Gastrocnemius medialis (tissue), 4 donors: Measurements from ENCODE around the gene NDUFB5. TPM values are rescaled to one million over a fixed set of nuclear protein-coding genes. Genes with fewer than 3 reads are reported as not detected.
A peak's percentile ranks its signal among the peaks of the same experiment; 100 is the strongest.

Source experiments
- ATAC-seq, 2 donors: fragments of 150-250 bp; one replicate each; pipeline ENCODE4 v1.9.1; 2016
- DNase-seq, 2 donors: peaks; one replicate each; pipeline ENCODE4 v3.0.0-alpha.2; 2019
- H3K27ac ChIP-seq, 4 donors: fragments of 200-600 bp; sonication (generic); 1 replicate in 1 of 4; 2 replicates in 3 of 4; pipeline ENCODE4 v1.5.1; 2016 to 2018; ENCODE audit warnings: mild to moderate bottlenecking in 2 of 4, moderate library complexity in 1 of 4
- H3K27me3 ChIP-seq, 3 donors: fragments of 200-600 bp; sonication (generic) in 2 of 3; 1 replicate in 1 of 3; 2 replicates in 2 of 3; pipeline versions ENCODE4 v1.5.1 to v1.6.0; 2016 to 2019; ENCODE audit warnings: mild to moderate bottlenecking in 1 of 3, moderate library complexity in 1 of 3
- H3K36me3 ChIP-seq, 2 donors: fragments of 200-600 bp; sonication (generic) in 1 of 2; one replicate each; pipeline ENCODE4 v1.5.1; 2017 to 2018
- H3K4me1 ChIP-seq, 2 donors: fragments of 200-600 bp; sonication (generic) in 1 of 2; one replicate each; pipeline ENCODE4 v1.5.1; 2016 to 2017; ENCODE audit warnings: mild to moderate bottlenecking in 2 of 2
- H3K4me3 ChIP-seq, 4 donors: fragments of 200-600 bp; sonication (generic) in 3 of 4; 1 replicate in 1 of 4; 2 replicates in 3 of 4; pipeline ENCODE4 v1.5.1; 2016 to 2019; ENCODE audit warnings: mild to moderate bottlenecking in 2 of 4
- H3K9me3 ChIP-seq, 3 donors: fragments of 200-600 bp; sonication (generic) in 2 of 3; 1 replicate in 1 of 3; 2 replicates in 2 of 3; pipeline ENCODE4 v1.5.1; 2016 to 2019
- POLR2A ChIP-seq, 2 donors: fragments of 450-650 bp; IDR thresholded peaks; one replicate each; pipeline ENCODE4 v1.6.1; 2017; ENCODE audit warnings: antibody characterized with exemption in 2 of 2, mild to moderate bottlenecking in 2 of 2, moderate library complexity in 2 of 2
- in situ Hi-C, 4 donors: fragments of 200-750 bp; cut with MboI; loops; one replicate each; pipeline versions ENCODE4 v1.15.0 to v1.8.0; 2017; ENCODE audit warnings: low sequenced_read_pairs in 4 of 4
- intact Hi-C: fragments of 100-400 bp; cut with DNase I; formaldehyde crosslinking; loops from one replicate; pipeline ENCODE4 v1.15.1; 2023; ENCODE audit warnings: low total_unique reads
- total RNA-seq, 4 donors: library from RNA; depleted of rRNA; stranded (reverse); fragments of >200 nt; gene quantifications; one replicate each; pipeline versions ENCODE4 v1.1.0 to v1.2.3, GENCODE V29; 2016
- TF ChIP-seq, protein P1 (sequence below), 5 experiments: fragments of 450-650 bp in 3 of 5; fragments of 200-600 bp in 2 of 5; sonication (generic) in 2 of 5; IDR thresholded peaks in 4 of 5; conservative IDR thresholded peaks in 1 of 5; 1 replicate in 4 of 5; 2 replicates in 1 of 5; pipeline ENCODE4 v1.5.1; 2016 to 2019; ENCODE audit warnings: antibody characterized with exemption in 5 of 5, mild to moderate bottlenecking in 3 of 5, moderate library complexity in 3 of 5

Gene NDUFB5
- total RNA-seq, 4 donors from 2014 or later = 127 to 348 (median 179) TPM

DNA sequence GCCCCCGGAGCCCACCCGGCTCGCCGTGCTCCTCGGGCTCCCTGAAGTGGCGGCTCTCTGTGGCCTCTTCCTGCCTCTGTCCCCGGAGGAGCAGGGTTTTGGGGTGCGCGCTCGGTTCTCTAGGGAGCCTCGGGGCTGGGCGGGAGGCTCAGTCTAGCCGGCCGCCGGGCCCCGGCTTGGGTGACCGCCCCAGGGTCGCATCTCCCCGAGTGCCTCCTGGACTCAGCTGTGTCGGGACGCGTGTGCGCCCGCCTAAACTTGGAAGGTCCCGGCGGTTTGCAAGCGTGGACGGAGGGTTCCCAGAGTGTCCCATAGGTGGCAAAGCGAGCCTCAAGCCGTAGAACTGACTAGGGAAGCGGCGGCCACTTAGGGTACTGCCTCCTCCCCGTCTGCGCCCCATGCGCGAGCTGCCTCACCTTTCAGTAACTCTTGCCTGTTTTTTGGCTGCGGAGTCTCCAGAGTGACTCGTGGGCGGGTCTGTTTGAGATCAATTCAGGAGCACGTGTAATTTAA is 41.3 kb upstream of the NDUFB5 start:
- no peaks in the 10 kb centered on the region for H3K36me3 ChIP-seq
- in situ Hi-C loops = loop anchor here in 3 of 4 donors (10.0 to 25.0 kb wide), 5 partner anchors 219 to 551 kb away; partner anchors contain the start of genes MFN1 (in 2 of the 3), PIK3CA (in 1 of the 3) and ZNF639 (in 1 of the 3)
- H3K27ac ChIP-seq = peak overlapping the region; percentile 86 to 92 (median 88)
- H3K4me3 ChIP-seq = peak overlapping the region; percentile 75 to 97 (median 86)
- DNase-seq (peak; percentile 30 to 50), ATAC-seq (peak; percentile 61 to 67)
- H3K27me3 ChIP-seq = no peaks in the 10 kb centered on the region
- H3K4me1 ChIP-seq = peaks cover 8 to 12% of the 10 kb centered on the region in 2 donors
- TF ChIP-seq, protein P1, sequence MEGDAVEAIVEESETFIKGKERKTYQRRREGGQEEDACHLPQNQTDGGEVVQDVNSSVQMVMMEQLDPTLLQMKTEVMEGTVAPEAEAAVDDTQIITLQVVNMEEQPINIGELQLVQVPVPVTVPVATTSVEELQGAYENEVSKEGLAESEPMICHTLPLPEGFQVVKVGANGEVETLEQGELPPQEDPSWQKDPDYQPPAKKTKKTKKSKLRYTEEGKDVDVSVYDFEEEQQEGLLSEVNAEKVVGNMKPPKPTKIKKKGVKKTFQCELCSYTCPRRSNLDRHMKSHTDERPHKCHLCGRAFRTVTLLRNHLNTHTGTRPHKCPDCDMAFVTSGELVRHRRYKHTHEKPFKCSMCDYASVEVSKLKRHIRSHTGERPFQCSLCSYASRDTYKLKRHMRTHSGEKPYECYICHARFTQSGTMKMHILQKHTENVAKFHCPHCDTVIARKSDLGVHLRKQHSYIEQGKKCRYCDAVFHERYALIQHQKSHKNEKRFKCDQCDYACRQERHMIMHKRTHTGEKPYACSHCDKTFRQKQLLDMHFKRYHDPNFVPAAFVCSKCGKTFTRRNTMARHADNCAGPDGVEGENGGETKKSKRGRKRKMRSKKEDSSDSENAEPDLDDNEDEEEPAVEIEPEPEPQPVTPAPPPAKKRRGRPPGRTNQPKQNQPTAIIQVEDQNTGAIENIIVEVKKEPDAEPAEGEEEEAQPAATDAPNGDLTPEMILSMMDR (IDR thresholded peaks at IDR 0.05 in 4 of 5, conservative IDR thresholded peaks at IDR 0.05 in 1 of 5) = peak; percentile 41 to 72 (median 62)
- no peak for TF ChIP-seq POLR2A (IDR thresholded peaks at IDR 0.05)
- no peaks in the 10 kb centered on the region for H3K9me3 ChIP-seq
- intact Hi-C loops = loop anchor here (2.0 to 10.0 kb wide), 5 partner anchors 143 to 549 kb away; partner anchors contain the start of genes MFN1, PIK3CA and ZNF639

DNA sequence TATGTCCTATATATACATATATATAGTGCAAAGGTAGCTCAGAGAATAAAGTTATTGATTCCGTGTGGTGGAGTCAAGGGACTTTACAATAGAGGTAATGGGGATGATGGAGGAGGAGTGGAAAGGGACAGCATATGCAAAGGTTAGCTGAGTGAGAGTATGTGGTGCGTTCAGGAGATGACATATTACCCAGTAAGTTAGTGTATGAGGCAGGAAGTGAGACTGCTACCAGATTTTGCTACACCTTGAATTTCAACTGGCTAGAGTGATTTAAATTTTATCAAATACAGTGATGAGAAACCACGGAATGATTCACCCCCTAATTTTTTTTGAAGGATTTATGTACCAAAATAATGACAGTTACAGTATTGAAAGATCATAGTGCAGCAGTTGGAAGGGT is 39.1 kb upstream of the NDUFB5 start:
- Histone ChIP-seq H3K36me3 (peaks cover 0 to 6% of the 10 kb centered on the region in 2 donors), H3K4me3 (no peak overlapping the region), H3K9me3 (no peaks in the 10 kb centered on the region), H3K4me1 (peaks cover 8 to 12% of the 10 kb centered on the region in 2 donors), H3K27ac (no peak overlapping the region), H3K27me3 (no peaks in the 10 kb centered on the region)
- intact Hi-C loops (loop anchor here (10.0 kb wide), 1 partner anchor 551 kb away; no protein-coding TSS in a partner anchor), in situ Hi-C loops (loop anchor here in 3 of 4 donors (10.0 to 25.0 kb wide), 5 partner anchors 221 to 553 kb away; partner anchors contain the start of genes MFN1 (in 2 of the 3), PIK3CA (in 1 of the 3) and ZNF639 (in 1 of the 3))
- DNase-seq (no peak), ATAC-seq (no peak)
- TF ChIP-seq, protein P1 (IDR thresholded peaks at IDR 0.05 in 4 of 5, conservative IDR thresholded peaks at IDR 0.05 in 1 of 5) = no peak
- TF ChIP-seq POLR2A (IDR thresholded peaks at IDR 0.05) = no peak

DNA sequence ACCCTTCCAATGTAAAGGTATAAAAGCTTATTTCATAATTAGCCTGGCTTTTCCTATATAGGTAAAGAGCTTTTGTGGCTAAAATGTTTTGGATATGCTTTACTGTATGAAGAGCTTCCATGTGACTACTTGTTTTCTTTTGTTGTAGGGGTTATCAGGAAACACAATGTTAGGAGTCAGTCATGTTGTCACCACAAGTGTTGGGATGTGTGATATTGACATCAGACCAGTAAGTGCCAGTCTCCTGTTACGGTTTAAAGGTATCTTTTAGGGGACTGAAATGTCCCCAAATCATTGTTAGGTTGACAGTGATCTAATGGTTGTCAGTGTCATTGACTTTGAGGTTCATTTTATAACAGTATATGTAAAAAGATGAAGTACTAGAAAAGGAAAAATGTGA is 23.6 kb upstream of the NDUFB5 start:
- H3K27ac ChIP-seq = no peak overlapping the region
- peaks cover 0 to 63% of the 10 kb centered on the region in 2 donors for H3K36me3 ChIP-seq
- H3K4me3 ChIP-seq = no peak overlapping the region
- TF ChIP-seq, protein P1 (IDR thresholded peaks at IDR 0.05 in 4 of 5, conservative IDR thresholded peaks at IDR 0.05 in 1 of 5) = no peak
- no peak for TF ChIP-seq POLR2A (IDR thresholded peaks at IDR 0.05)
- in situ Hi-C loops (no loop called here), intact Hi-C loops (no loop called here)
- DNase-seq (no peak), ATAC-seq (no peak)
- no peaks in the 10 kb centered on the region for H3K4me1 ChIP-seq
- no peaks in the 10 kb centered on the region for H3K9me3 ChIP-seq
- H3K27me3 ChIP-seq = no peaks in the 10 kb centered on the region

DNA sequence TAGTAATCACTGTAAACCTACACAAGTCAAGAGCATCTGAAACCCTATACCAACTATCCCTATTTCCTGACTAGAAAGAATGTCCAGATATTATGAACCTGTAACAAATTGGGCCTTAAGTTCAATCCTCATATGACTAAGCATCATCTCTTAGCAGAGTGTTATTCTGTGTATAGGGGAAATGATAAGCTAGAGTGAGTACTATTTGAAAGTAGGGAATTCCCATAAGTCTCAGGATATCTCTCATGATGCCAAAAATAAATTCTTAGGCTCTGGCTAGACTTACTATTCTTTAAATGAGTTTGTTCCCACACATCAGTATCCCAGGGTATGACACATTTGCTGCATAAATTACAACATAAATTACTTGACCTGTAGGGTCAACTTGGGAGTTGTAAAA is 15.5 kb upstream of the NDUFB5 start:
- TF ChIP-seq, protein P1 (IDR thresholded peaks at IDR 0.05 in 4 of 5, conservative IDR thresholded peaks at IDR 0.05 in 1 of 5) = no peak
- TF ChIP-seq POLR2A (IDR thresholded peaks at IDR 0.05) = no peak
- intact Hi-C loops = no loop called here

More for the DNA sequence above, 15.5 kb upstream of the NDUFB5 start:
- Histone ChIP-seq H3K27ac (no peak overlapping the region), H3K4me3 (no peak overlapping the region), H3K4me1 (no peaks in the 10 kb centered on the region), H3K36me3 (peaks cover 0 to 88% of the 10 kb centered on the region in 2 donors), H3K9me3 (no peaks in the 10 kb centered on the region), H3K27me3 (no peaks in the 10 kb centered on the region)
- DNase-seq (no peak), ATAC-seq (no peak)
- in situ Hi-C loops = no loop called here
